Neural cell (in vitro differentiated cells): ENCODE results near the gene HACD4. TPM values are rescaled to one million over a fixed set of nuclear protein-coding genes. Genes with fewer than 3 reads are reported as not detected.

Experiments used
- H2AFZ ChIP-seq: fragments of 200-600, 300-800 bp; sonication (generic), shearing (Covaris generic); 2 replicates; pipeline ENCODE4 v1.6.0; 2014; ENCODE audit warnings: low read depth, mild to moderate bottlenecking, antibody characterized with exemption, low read length, moderate library complexity
- H3F3A ChIP-seq: fragments of 200-600 bp; shearing (Covaris generic); 2 replicates; pipeline ENCODE4 v1.6.1; 2016; ENCODE audit warnings: mild to moderate bottlenecking, moderate library complexity, mixed read lengths, antibody characterized with exemption, low read length; ENCODE audit not compliant: insufficient read depth, poor library complexity, severe bottlenecking
- H3K27ac ChIP-seq: fragments of 200-600, 300-800 bp; sonication (generic), shearing (Covaris generic); 2 replicates; pipeline ENCODE4 v1.5.1; 2014; ENCODE audit warnings: mild to moderate bottlenecking, low read length, moderate library complexity
- H3K27me3 ChIP-seq: fragments of 300-800, 200-600 bp; sonication (generic), shearing (Covaris generic); 2 replicates; pipeline ENCODE4 v1.6.0; 2014; ENCODE audit warnings: mild to moderate bottlenecking, low read depth, low read length, moderate library complexity; ENCODE audit not compliant: insufficient read depth
- H3K36me3 ChIP-seq: fragments of 300-800, 200-600 bp; sonication (generic), shearing (Covaris generic); 2 replicates; pipeline ENCODE4 v1.5.1; 2014; ENCODE audit warnings: mild to moderate bottlenecking, antibody characterized with exemption, low read length, moderate library complexity; ENCODE audit not compliant: insufficient read depth
- H3K4me2 ChIP-seq: fragments of 300-800, 200-600 bp; sonication (generic), shearing (Covaris generic); 2 replicates; pipeline ENCODE4 v1.6.0; 2014; ENCODE audit warnings: mild to moderate bottlenecking, low read length
- H3K4me3 ChIP-seq: fragments of 300-800, 200-600 bp; sonication (generic), shearing (Covaris generic); 2 replicates; pipeline ENCODE4 v1.5.1; 2014; ENCODE audit warnings: mild to moderate bottlenecking, low read length, moderate library complexity
- H3K79me2 ChIP-seq: fragments of 200-600 bp; shearing (Covaris generic); replicated peaks from 2 replicates; pipeline ENCODE4 v1.6.0; 2014; ENCODE audit warnings: mild to moderate bottlenecking, low read length, moderate library complexity; ENCODE audit not compliant: insufficient read depth
- H3K9ac ChIP-seq: fragments of 300-800, 200-600 bp; sonication (generic), shearing (Covaris generic); 2 replicates; pipeline ENCODE4 v1.6.1; 2016; ENCODE audit warnings: mild to moderate bottlenecking, low read length, mixed read lengths
- H3K9me2 ChIP-seq: fragments of 200-600 bp; shearing (Covaris generic); 2 replicates; pipeline ENCODE4 v1.6.1; 2016; ENCODE audit warnings: mild to moderate bottlenecking, low read length, mixed read lengths; ENCODE audit not compliant: insufficient read depth
- H3K9me3 ChIP-seq: fragments of 200-600, 300-800 bp; sonication (generic), shearing (Covaris generic); 2 replicates; pipeline ENCODE4 v1.6.1; 2016; ENCODE audit warnings: mild to moderate bottlenecking, mixed run types, low read length, moderate library complexity, mixed read lengths
- H4K20me1 ChIP-seq: fragments of 200-600 bp; shearing (Covaris generic); 2 replicates; pipeline ENCODE4 v1.6.1; 2016; ENCODE audit warnings: mild to moderate bottlenecking, mixed run types; ENCODE audit not compliant: insufficient read depth
- CTCF ChIP-seq: fragments of 450-650 bp; IDR thresholded peaks from 2 replicates; pipeline ENCODE4 v1.5.1; 2014; ENCODE audit warnings: antibody characterized with exemption, mild to moderate bottlenecking, moderate library complexity; ENCODE audit not compliant: poor library complexity, severe bottlenecking
- EP300 ChIP-seq: fragments of 450-650 bp; conservative IDR thresholded peaks from 2 replicates; pipeline ENCODE4 v1.6.1; 2014; ENCODE audit warnings: antibody characterized with exemption, mild to moderate bottlenecking, moderate library complexity; ENCODE audit not compliant: poor library complexity, severe bottlenecking
- EZH2 ChIP-seq: fragments of 200-600, 300-800 bp; shearing (Covaris generic), sonication (generic); IDR thresholded peaks from 2 replicates; pipeline ENCODE4 v1.6.1; 2014; ENCODE audit warnings: antibody characterized with exemption, low read length, borderline replicate concordance, mild to moderate bottlenecking; ENCODE audit not compliant: insufficient read depth, poor library complexity, severe bottlenecking
- MXI1 ChIP-seq: fragments of 450-650 bp; conservative IDR thresholded peaks from 2 replicates; pipeline ENCODE4 v1.6.1; 2014; ENCODE audit warnings: antibody characterized with exemption, mild to moderate bottlenecking; ENCODE audit not compliant: poor library complexity, severe bottlenecking
- POLR2AphosphoS5 ChIP-seq: IDR thresholded peaks from 2 replicates; pipeline ENCODE4 v1.6.1; 2012
- RAD21 ChIP-seq: fragments of 450-650 bp; conservative IDR thresholded peaks from 2 replicates; pipeline ENCODE4 v1.6.1; 2014; ENCODE audit warnings: antibody characterized with exemption, mild to moderate bottlenecking, moderate library complexity
- REST ChIP-seq: IDR thresholded peaks from 2 replicates; pipeline ENCODE4 v1.6.1; 2012; ENCODE audit warnings: borderline replicate concordance
- SMC3 ChIP-seq: fragments of 450-650 bp; conservative IDR thresholded peaks from 2 replicates; pipeline ENCODE4 v1.6.1; 2014; ENCODE audit warnings: antibody characterized with exemption, mild to moderate bottlenecking, moderate library complexity; ENCODE audit not compliant: poor library complexity
- TAF1 ChIP-seq: IDR thresholded peaks from 2 replicates; pipeline ENCODE4 v1.6.1; 2012; ENCODE audit warnings: low read depth
- polyA plus RNA-seq: library from polyadenylated mRNA; depleted of rRNA; stranded (reverse); fragments of >200 nt; gene quantifications from 2 replicates; pipeline ENCODE4 v1.2.3, GENCODE V29; 2014

Gene HACD4
- polyA plus RNA-seq, 1 donor from 2014 or later, result not detected

- no peaks in the 10 kb centered on the region for H3K27me3 ChIP-seq
These were observed 40.6 kb downstream of the HACD4 start for GRCh38 chr9:20990867-20991266.

GRCh38 chr9:20989923-20990341 lies 41.5 kb downstream of the HACD4 start:
- H3K27ac ChIP-seq, result no peak overlapping the region
- H3K9me2 ChIP-seq, result no peaks in the 10 kb centered on the region
- H3K9ac ChIP-seq, result no peak overlapping the region
- no peaks in the 10 kb centered on the region for H3K27me3 ChIP-seq
- H3K4me2 ChIP-seq, result no peak overlapping the region
- no peak overlapping the region for H2AFZ ChIP-seq
- no peaks in the 10 kb centered on the region for H3F3A ChIP-seq
- H3K79me2 ChIP-seq, result no peaks in the 10 kb centered on the region
- peaks cover 11% of the 10 kb centered on the region for H3K36me3 ChIP-seq
- no peak for TF ChIP-seq TAF1
- no peak for TF ChIP-seq REST
- no peak for TF ChIP-seq MXI1
- TF ChIP-seq SMC3, result no peak
- no peak for TF ChIP-seq RAD21
- TF ChIP-seq EZH2, result no peak
- TF ChIP-seq POLR2AphosphoS5, result no peak
- no peaks in the 10 kb centered on the region for H3K9me3 ChIP-seq
- H3K4me3 ChIP-seq, result no peak overlapping the region
- H4K20me1 ChIP-seq, result no peaks in the 10 kb centered on the region

More at GRCh38 chr9:20990867-20991266, 40.6 kb downstream of the HACD4 start:
- H3K9me3 ChIP-seq, result no peaks in the 10 kb centered on the region
- H3K27ac ChIP-seq, result no peak overlapping the region
- H3K4me2 ChIP-seq, result no peak overlapping the region
- H3K4me3 ChIP-seq, result no peak overlapping the region
- H3K9ac ChIP-seq, result no peak overlapping the region
- H3K79me2 ChIP-seq, result no peaks in the 10 kb centered on the region
- no peaks in the 10 kb centered on the region for H3K9me2 ChIP-seq
- TF ChIP-seq EZH2 (no peak), TAF1 (no peak), CTCF (no peak), MXI1 (no peak), EP300 (no peak), REST (no peak), SMC3 (no peak), RAD21 (no peak), POLR2AphosphoS5 (no peak)
- H2AFZ ChIP-seq, result no peak overlapping the region
- H3K36me3 ChIP-seq, result peaks cover 11% of the 10 kb centered on the region
- H4K20me1 ChIP-seq, result no peaks in the 10 kb centered on the region
- no peaks in the 10 kb centered on the region for H3F3A ChIP-seq
